ENCODE measurements around the gene UBAP1. TPM values are rescaled to one million over a fixed set of nuclear protein-coding genes. Genes with fewer than 3 reads are reported as not detected.

UBAP1 gene
- total RNA-seq, 4 donors from 2014 or later = 69.5 to 162 (median 90.8) TPM

GRCh38 chr9:34200092-34200491 lies 21.2 kb downstream of the UBAP1 start:
- in situ Hi-C loops (cut with MboI; ENCODE audit: low sequenced_read_pairs in 4 of 4) (no loop called here), intact Hi-C loops (cut with DNase I; ENCODE audit: low total_unique reads) (no loop called here)
- Histone ChIP-seq H3K27ac (peak overlapping the region in 2 of 4 donors; percentile 22 to 66), H3K4me1 (peaks cover 59 to 71% of the 10 kb centered on the region in 2 donors), H3K36me3 (peaks cover 0 to 5% of the 10 kb centered on the region in 2 donors), H3K9me3 (no peaks in the 10 kb centered on the region), H3K4me3 (no peak overlapping the region), H3K27me3 (no peaks in the 10 kb centered on the region)
- no peak for TF ChIP-seq POLR2A (IDR thresholded peaks at IDR 0.05)
- TF ChIP-seq CTCF (IDR thresholded peaks at IDR 0.05 in 4 of 5, conservative IDR thresholded peaks at IDR 0.05 in 1 of 5) = no peak
- ATAC-seq (no peak), DNase-seq (no peak)

- intact Hi-C loops (cut with DNase I; ENCODE audit: low total_unique reads) = no loop called here
- Histone ChIP-seq H3K4me3 (no peak overlapping the region), H3K4me1 (peaks cover 50 to 56% of the 10 kb centered on the region in 2 donors), H3K27me3 (no peaks in the 10 kb centered on the region), H3K9me3 (no peaks in the 10 kb centered on the region), H3K36me3 (peaks cover 0 to 5% of the 10 kb centered on the region in 2 donors), H3K27ac (peak overlapping the region in 1 of 4 donors; percentile 40)
- no peak for TF ChIP-seq CTCF (IDR thresholded peaks at IDR 0.05 in 4 of 5, conservative IDR thresholded peaks at IDR 0.05 in 1 of 5)
- no peak for TF ChIP-seq POLR2A (IDR thresholded peaks at IDR 0.05)
- in situ Hi-C loops (cut with MboI; ENCODE audit: low sequenced_read_pairs in 4 of 4) = no loop called here
- ATAC-seq = no peak
- no peak for DNase-seq
Measured at GRCh38 chr9:34203275-34203991, 24.6 kb downstream of the UBAP1 start.

GRCh38 chr9:34203992-34204635 lies 25.3 kb downstream of the UBAP1 start:
- in situ Hi-C loops (cut with MboI; ENCODE audit: low sequenced_read_pairs in 4 of 4) = no loop called here

GRCh38 chr9:34205102-34205501 lies 26.3 kb downstream of the UBAP1 start:
- Histone ChIP-seq H3K9me3 (no peaks in the 10 kb centered on the region), H3K4me1 (peaks cover 43 to 49% of the 10 kb centered on the region in 2 donors), H3K4me3 (no peak overlapping the region), H3K27me3 (no peaks in the 10 kb centered on the region), H3K27ac (no peak overlapping the region), H3K36me3 (peaks cover 0 to 5% of the 10 kb centered on the region in 2 donors)
- DNase-seq (no peak), ATAC-seq (no peak)
- in situ Hi-C loops (cut with MboI; ENCODE audit: low sequenced_read_pairs in 4 of 4) = no loop called here
- TF ChIP-seq POLR2A (IDR thresholded peaks at IDR 0.05) (no peak), CTCF (IDR thresholded peaks at IDR 0.05 in 4 of 5, conservative IDR thresholded peaks at IDR 0.05 in 1 of 5) (no peak)
- intact Hi-C loops (cut with DNase I; ENCODE audit: low total_unique reads) = no loop called here

More at GRCh38 chr9:34203992-34204635, 25.3 kb downstream of the UBAP1 start:
- peaks cover 51 to 54% of the 10 kb centered on the region in 2 donors for H3K4me1 ChIP-seq
- no peak for TF ChIP-seq CTCF (IDR thresholded peaks at IDR 0.05 in 4 of 5, conservative IDR thresholded peaks at IDR 0.05 in 1 of 5)
- no peak for TF ChIP-seq POLR2A (IDR thresholded peaks at IDR 0.05)
- H3K36me3 ChIP-seq = peaks cover 0 to 5% of the 10 kb centered on the region in 2 donors
- intact Hi-C loops (cut with DNase I; ENCODE audit: low total_unique reads) = no loop called here
- H3K27ac ChIP-seq = peak overlapping the region in 2 of 4 donors; percentile 15 to 40
- no peak for DNase-seq
- no peak overlapping the region for H3K4me3 ChIP-seq
- no peaks in the 10 kb centered on the region for H3K9me3 ChIP-seq
- no peak for ATAC-seq
- H3K27me3 ChIP-seq = no peaks in the 10 kb centered on the region

Data from gastrocnemius medialis (tissue), 4 donors.